CD8-positive, alpha-beta memory T cell (primary cell): Measurements from ENCODE around the gene AK1. TPM values are rescaled to one million over a fixed set of nuclear protein-coding genes. Genes with fewer than 3 reads are reported as not detected.

Experiments used
- CTCF ChIA-PET: fragments of 350-600 bp; sonication (Branson Sonifier 250); formaldehyde crosslinking; loops from one replicate; lab custom pipeline; 2021; ENCODE audit warnings: antibody characterized with exemption; lab: Charles Lee
- POLR2A ChIA-PET: fragments of 350-600 bp; sonication (Branson Sonifier 250); formaldehyde crosslinking; loops from one replicate; lab custom pipeline; 2021; ENCODE audit warnings: antibody characterized with exemption; lab: Charles Lee
- DNase-seq, 5 donors: peaks; one replicate each; pipeline versions ENCODE4 v3.0.0 to v3.0.0-alpha.2; 2020 to 2022; ENCODE audit warnings: mixed read lengths in 1 of 5
- H3K27ac ChIP-seq: one replicate; pipeline ENCODE4 v1.7.0; 2013; ENCODE audit warnings: low read depth, mild to moderate bottlenecking, low read length, moderate library complexity
- H3K27me3 ChIP-seq: 2 replicates; pipeline ENCODE4 v1.7.0; 2013; ENCODE audit warnings: low read length, mild to moderate bottlenecking; ENCODE audit not compliant: insufficient read depth, poor library complexity, severe bottlenecking
- H3K36me3 ChIP-seq: 2 replicates; pipeline ENCODE4 v1.7.0; 2013; ENCODE audit warnings: mild to moderate bottlenecking, low read length, moderate library complexity; ENCODE audit not compliant: insufficient read depth
- H3K4me1 ChIP-seq: 2 replicates; pipeline ENCODE4 v1.7.0; 2013; ENCODE audit warnings: mild to moderate bottlenecking, low read length, moderate library complexity; ENCODE audit not compliant: insufficient read depth
- H3K4me3 ChIP-seq: 2 replicates; pipeline ENCODE4 v1.7.0; 2013; ENCODE audit warnings: mild to moderate bottlenecking, low read length
- H3K9me3 ChIP-seq: 2 replicates; pipeline ENCODE4 v1.7.0; 2013; ENCODE audit warnings: mild to moderate bottlenecking, low read length
- H3K27ac Mint-ChIP-seq, 8 donors: one replicate each; pipeline ENCODE4 v1.8.0; 2020 to 2021; ENCODE audit warnings: mixed read lengths in 8 of 8, mild to moderate bottlenecking in 6 of 8, inconsistent platforms in 3 of 8, moderate library complexity in 3 of 8
- H3K27me3 Mint-ChIP-seq, 2 donors: one replicate each; pipeline ENCODE4 v1.8.0; 2020 to 2021; ENCODE audit warnings: mixed read lengths in 2 of 2, mild to moderate bottlenecking in 1 of 2, moderate library complexity in 1 of 2
- H3K36me3 Mint-ChIP-seq, 3 donors: one replicate each; pipeline ENCODE4 v1.8.0; 2020 to 2021; ENCODE audit warnings: mixed read lengths in 3 of 3, inconsistent platforms in 1 of 3, mild to moderate bottlenecking in 1 of 3
- H3K4me1 Mint-ChIP-seq, 3 donors: one replicate each; pipeline ENCODE4 v1.8.0; 2020 to 2021; ENCODE audit warnings: mixed read lengths in 3 of 3, inconsistent platforms in 1 of 3, mild to moderate bottlenecking in 1 of 3
- H3K4me3 Mint-ChIP-seq, 7 donors: one replicate each; pipeline ENCODE4 v1.8.0; 2020 to 2021; ENCODE audit warnings: mixed read lengths in 7 of 7, mild to moderate bottlenecking in 6 of 7, moderate library complexity in 4 of 7, inconsistent platforms in 2 of 7
- H3K9me3 Mint-ChIP-seq, 5 donors: one replicate each; pipeline ENCODE4 v1.8.0; 2020 to 2022; ENCODE audit warnings: mixed read lengths in 5 of 5, mild to moderate bottlenecking in 3 of 5, moderate library complexity in 2 of 5, inconsistent platforms in 1 of 5
- polyA plus RNA-seq: library from polyadenylated mRNA; unstranded; fragments of 300-500 nt; fragmentation: Illumina TruSeq; gene quantifications from one replicate; pipeline ENCODE4 v1.2.3, GENCODE V29; 2021
- total RNA-seq, 2 experiments: library from RNA; stranded (reverse); gene quantifications; one replicate each; pipeline ENCODE4 v1.2.3, GENCODE V29; 2021

The AK1 gene
- total and polyA plus RNA-seq, 3 experiments from 2014 or later = 0.23 to 20.0 (median 15.8) TPM

GRCh38 chr9:127915325-127915752 is 37.9 kb upstream of the AK1 start:
- Mint-ChIP-seq H3K27ac (peak overlapping the region in 7 of 8 donors; percentile 51 to 95 (median 93)), H3K4me1 (peaks cover 42 to 71% (median 53%) of the 10 kb centered on the region in 3 donors), H3K9me3 (no peaks in the 10 kb centered on the region), H3K4me3 (peak overlapping the region; percentile 82 to 94 (median 89)), H3K27me3 (peaks cover 0 to 3% of the 10 kb centered on the region in 2 donors), H3K36me3 (peaks cover 5 to 42% (median 6%) of the 10 kb centered on the region in 3 donors)
- Histone ChIP-seq H3K9me3 (no peaks in the 10 kb centered on the region), H3K27me3 (no peaks in the 10 kb centered on the region), H3K4me3 (peak overlapping the region; percentile 22), H3K27ac (peak overlapping the region; percentile 31), H3K36me3 (peaks cover 4% of the 10 kb centered on the region), H3K4me1 (peaks cover 40% of the 10 kb centered on the region)
- CTCF ChIA-PET = interaction anchor here (0.9 to 4.4 kb wide), 8 partner anchors 9 to 187 kb away, joined by 3 to 25 read pairs (median 6); partner anchors contain the start of gene TOR2A
- POLR2A ChIA-PET = interaction anchor here (0.6 to 3.3 kb wide), 6 partner anchors 9 to 159 kb away, joined by 3 to 14 read pairs (median 6); no protein-coding TSS in a partner anchor
- DNase-seq = no peak

- H3K4me1 Mint-ChIP-seq = peaks cover 33 to 62% (median 47%) of the 10 kb centered on the region in 3 donors
- CTCF ChIA-PET = interaction anchor here (1.2 to 4.4 kb wide), 3 partner anchors 8 to 121 kb away, joined by 3 to 25 read pairs (median 3); no protein-coding TSS in a partner anchor
- Histone ChIP-seq H3K27ac (no peak overlapping the region), H3K4me3 (no peak overlapping the region), H3K4me1 (peaks cover 35% of the 10 kb centered on the region), H3K27me3 (no peaks in the 10 kb centered on the region), H3K9me3 (no peaks in the 10 kb centered on the region), H3K36me3 (peaks cover 9% of the 10 kb centered on the region)
- POLR2A ChIA-PET = no interaction called here
- peak overlapping the region in 3 of 8 donors; percentile 48 to 82 (median 71) for H3K27ac Mint-ChIP-seq
- DNase-seq = no peak
- H3K36me3 Mint-ChIP-seq = peaks cover 5 to 51% (median 6%) of the 10 kb centered on the region in 3 donors
- H3K9me3 Mint-ChIP-seq = no peaks in the 10 kb centered on the region
- H3K4me3 Mint-ChIP-seq = peak overlapping the region in 1 of 7 donors; percentile 50
- H3K27me3 Mint-ChIP-seq = peaks cover 0 to 3% of the 10 kb centered on the region in 2 donors
Observed at GRCh38 chr9:127913682-127914081, 36.2 kb upstream of the AK1 start.

- Mint-ChIP-seq H3K4me1 (peaks cover 28 to 54% (median 40%) of the 10 kb centered on the region in 3 donors), H3K27ac (peak overlapping the region in 2 of 8 donors; percentile 12 to 43), H3K9me3 (no peaks in the 10 kb centered on the region), H3K36me3 (peaks cover 5 to 58% (median 6%) of the 10 kb centered on the region in 3 donors), H3K4me3 (peak overlapping the region in 1 of 7 donors; percentile 59), H3K27me3 (peaks cover 0 to 3% of the 10 kb centered on the region in 2 donors)
- no peaks in the 10 kb centered on the region for H3K27me3 ChIP-seq
- CTCF ChIA-PET = interaction anchor here (1.1 to 1.5 kb wide), 2 partner anchors 9 to 43 kb away, joined by 7 read pairs; no protein-coding TSS in a partner anchor
- H3K9me3 ChIP-seq = no peaks in the 10 kb centered on the region
- no peak overlapping the region for H3K4me3 ChIP-seq
- H3K27ac ChIP-seq = no peak overlapping the region
- H3K36me3 ChIP-seq = peaks cover 9% of the 10 kb centered on the region
- DNase-seq = no peak
- H3K4me1 ChIP-seq = peaks cover 27% of the 10 kb centered on the region
- POLR2A ChIA-PET = no interaction called here
Observed at GRCh38 chr9:127912882-127913281, 35.4 kb upstream of the AK1 start.

GRCh38 chr9:127912296-127912695 is 34.8 kb upstream of the AK1 start:
- ChIA-PET CTCF (interaction anchor here (1.1 to 1.5 kb wide), 2 partner anchors 9 to 42 kb away, joined by 7 read pairs; no protein-coding TSS in a partner anchor), POLR2A (interaction anchor here (0.6 kb wide), 1 partner anchor 43 kb away, joined by 3 read pairs; no protein-coding TSS in a partner anchor)
- H3K9me3 Mint-ChIP-seq = no peaks in the 10 kb centered on the region
- no peak overlapping the region for H3K27ac ChIP-seq
- peaks cover 21% of the 10 kb centered on the region for H3K4me1 ChIP-seq
- no peak overlapping the region for H3K4me3 Mint-ChIP-seq
- H3K9me3 ChIP-seq = no peaks in the 10 kb centered on the region
- H3K36me3 ChIP-seq = peaks cover 9% of the 10 kb centered on the region
- DNase-seq = peak in 1 of 5 donors; percentile 39
- H3K4me3 ChIP-seq = no peak overlapping the region
- no peaks in the 10 kb centered on the region for H3K27me3 ChIP-seq
- peaks cover 0 to 3% of the 10 kb centered on the region in 2 donors for H3K27me3 Mint-ChIP-seq
- peaks cover 26 to 48% (median 34%) of the 10 kb centered on the region in 3 donors for H3K4me1 Mint-ChIP-seq
- no peak overlapping the region for H3K27ac Mint-ChIP-seq
- peaks cover 5 to 60% (median 6%) of the 10 kb centered on the region in 3 donors for H3K36me3 Mint-ChIP-seq

- H3K36me3 Mint-ChIP-seq = peaks cover 5 to 64% (median 6%) of the 10 kb centered on the region in 3 donors
- H3K9me3 ChIP-seq = no peaks in the 10 kb centered on the region
- peaks cover 27% of the 10 kb centered on the region for H3K4me1 ChIP-seq
- DNase-seq = peak in 1 of 5 donors; percentile 43
- peaks cover 0 to 3% of the 10 kb centered on the region in 2 donors for H3K27me3 Mint-ChIP-seq
- H3K36me3 ChIP-seq = peaks cover 9% of the 10 kb centered on the region
- H3K4me1 Mint-ChIP-seq = peaks cover 30 to 54% (median 35%) of the 10 kb centered on the region in 3 donors
- H3K27ac Mint-ChIP-seq = peak overlapping the region; percentile 52 to 98 (median 88)
- no peak overlapping the region for H3K4me3 ChIP-seq
- H3K27ac ChIP-seq = no peak overlapping the region
- H3K27me3 ChIP-seq = no peaks in the 10 kb centered on the region
- peak overlapping the region in 2 of 7 donors; percentile 57 to 81 for H3K4me3 Mint-ChIP-seq
- CTCF ChIA-PET = interaction anchor here (0.8 to 2.6 kb wide), 6 partner anchors 11 to 176 kb away, joined by 3 to 9 read pairs (median 3); partner anchors contain the start of genes SH2D3C and ST6GALNAC6
- H3K9me3 Mint-ChIP-seq = no peaks in the 10 kb centered on the region
- POLR2A ChIA-PET = no interaction called here
Observed at GRCh38 chr9:127910613-127911205, 33.2 kb upstream of the AK1 start.

GRCh38 chr9:127909839-127910273 is 32.4 kb upstream of the AK1 start:
- peaks cover 0 to 7% of the 10 kb centered on the region in 2 donors for H3K27me3 Mint-ChIP-seq
- H3K4me1 Mint-ChIP-seq = peaks cover 33 to 50% (median 36%) of the 10 kb centered on the region in 3 donors
- H3K27ac ChIP-seq = no peak overlapping the region
- no peak overlapping the region for H3K4me3 ChIP-seq
- peak overlapping the region in 4 of 8 donors; percentile 36 to 73 (median 43) for H3K27ac Mint-ChIP-seq
- no peaks in the 10 kb centered on the region for H3K27me3 ChIP-seq
- DNase-seq = peak in 1 of 5 donors; percentile 43
- peaks cover 25% of the 10 kb centered on the region for H3K4me1 ChIP-seq
- peak overlapping the region in 1 of 7 donors; percentile 45 for H3K4me3 Mint-ChIP-seq
- H3K9me3 Mint-ChIP-seq = no peaks in the 10 kb centered on the region
- peaks cover 9% of the 10 kb centered on the region for H3K36me3 ChIP-seq
- CTCF ChIA-PET = interaction anchor here (0.8 to 2.6 kb wide), 5 partner anchors 11 to 176 kb away, joined by 3 to 9 read pairs (median 3); partner anchors contain the start of gene ST6GALNAC6
- POLR2A ChIA-PET = no interaction called here
- H3K36me3 Mint-ChIP-seq = peaks cover 5 to 69% (median 6%) of the 10 kb centered on the region in 3 donors
- H3K9me3 ChIP-seq = no peaks in the 10 kb centered on the region

GRCh38 chr9:127908660-127908926 is 31.1 kb upstream of the AK1 start:
- Histone ChIP-seq H3K27me3 (no peaks in the 10 kb centered on the region), H3K9me3 (no peaks in the 10 kb centered on the region), H3K4me1 (peaks cover 33% of the 10 kb centered on the region), H3K36me3 (peaks cover 9% of the 10 kb centered on the region), H3K27ac (no peak overlapping the region), H3K4me3 (no peak overlapping the region)
- no peak for DNase-seq
- no peak overlapping the region for H3K4me3 Mint-ChIP-seq
- H3K9me3 Mint-ChIP-seq = no peaks in the 10 kb centered on the region
- H3K27ac Mint-ChIP-seq = peak overlapping the region in 4 of 8 donors; percentile 38 to 93 (median 50)
- ChIA-PET POLR2A (no interaction called here), CTCF (no interaction called here)
- H3K36me3 Mint-ChIP-seq = peaks cover 5 to 71% (median 6%) of the 10 kb centered on the region in 3 donors
- peaks cover 43 to 52% (median 48%) of the 10 kb centered on the region in 3 donors for H3K4me1 Mint-ChIP-seq
- peaks cover 0 to 7% of the 10 kb centered on the region in 2 donors for H3K27me3 Mint-ChIP-seq
